Nephron progenitor cell (in vitro differentiated cells): ENCODE results near the gene NDC80.
"Not testable (repeated sequence)": the region's sequence is repeated elsewhere in the genome, so short reads cannot be mapped to it uniquely, and the experiment has no call there.

ENCODE experiments used
- DNase-seq: peaks from one replicate; pipeline ENCODE4 v3.0.0; 2021
- H3K27ac Mint-ChIP-seq: 2 replicates; pipeline ENCODE4 v1.8.0; 2021; ENCODE audit warnings: mild to moderate bottlenecking, moderate library complexity, mixed read lengths
- H3K27me3 Mint-ChIP-seq: 2 replicates; pipeline ENCODE4 v1.8.0; 2021; ENCODE audit warnings: mild to moderate bottlenecking, low read depth, mixed read lengths; ENCODE audit not compliant: poor library complexity
- H3K36me3 Mint-ChIP-seq: 2 replicates; pipeline ENCODE4 v1.8.0; 2021; ENCODE audit warnings: low read depth, mixed read lengths
- H3K4me1 Mint-ChIP-seq: 2 replicates; pipeline ENCODE4 v1.8.0; 2021; ENCODE audit warnings: mixed read lengths
- H3K4me3 Mint-ChIP-seq: 2 replicates; pipeline ENCODE4 v1.8.0; 2021; ENCODE audit warnings: mild to moderate bottlenecking, moderate library complexity, mixed read lengths
- H3K9me3 Mint-ChIP-seq: 2 replicates; pipeline ENCODE4 v1.8.0; 2021; ENCODE audit warnings: mild to moderate bottlenecking, moderate library complexity, mixed read lengths
- CTCF ChIP-seq: fragments of 200-600 bp; sonication (generic); IDR thresholded peaks from 2 replicates; pipeline ENCODE4 v1.5.0; 2021; ENCODE audit warnings: antibody characterized with exemption

The NDC80 gene

DNA sequence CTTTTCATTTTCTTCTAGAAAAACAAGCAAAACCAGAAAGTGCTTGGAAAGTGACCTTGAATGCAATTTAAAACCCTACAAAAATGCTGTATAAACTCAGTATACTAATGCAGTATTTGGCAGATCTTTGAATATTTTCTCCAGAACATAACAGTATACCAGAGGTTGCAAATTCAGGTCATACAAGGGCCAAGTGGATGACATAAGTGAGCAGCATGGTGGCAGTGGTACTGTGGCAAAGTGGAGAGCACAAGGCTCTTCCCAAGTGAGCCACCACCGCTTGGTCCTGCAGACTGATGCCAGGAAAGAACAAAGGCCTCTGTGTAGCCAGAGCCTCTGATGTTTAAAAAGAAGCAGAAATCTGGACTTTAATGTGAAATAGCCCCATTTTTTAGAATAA, 33.1 kb upstream of the NDC80 start:
- no peaks in the 10 kb centered on the region for H3K27me3 Mint-ChIP-seq
- DNase-seq: no peak
- peaks cover 41% of the 10 kb centered on the region for H3K36me3 Mint-ChIP-seq
- peak overlapping the region; percentile 90 for H3K27ac Mint-ChIP-seq
- no peak for TF ChIP-seq CTCF
- peaks cover 26% of the 10 kb centered on the region for H3K9me3 Mint-ChIP-seq
- H3K4me1 Mint-ChIP-seq: peaks cover 68% of the 10 kb centered on the region
- peak overlapping the region; percentile 18 for H3K4me3 Mint-ChIP-seq

GRCh38 chr18:2538844-2539243, 32.5 kb upstream of the NDC80 start:
- H3K4me3 Mint-ChIP-seq: no peak overlapping the region
- peak overlapping the region; percentile 90 for H3K27ac Mint-ChIP-seq
- peaks cover 21% of the 10 kb centered on the region for H3K9me3 Mint-ChIP-seq
- peaks cover 74% of the 10 kb centered on the region for H3K4me1 Mint-ChIP-seq
- DNase-seq: no peak
- TF ChIP-seq CTCF: no peak
- H3K36me3 Mint-ChIP-seq: peaks cover 34% of the 10 kb centered on the region
- H3K27me3 Mint-ChIP-seq: no peaks in the 10 kb centered on the region

GRCh38 chr18:2540575-2540974, 30.8 kb upstream of the NDC80 start:
- peaks cover 8% of the 10 kb centered on the region for H3K9me3 Mint-ChIP-seq
- peak; percentile 17 for DNase-seq
- H3K4me1 Mint-ChIP-seq: peaks cover 65% of the 10 kb centered on the region
- no peaks in the 10 kb centered on the region for H3K27me3 Mint-ChIP-seq
- H3K36me3 Mint-ChIP-seq: peaks cover 17% of the 10 kb centered on the region
- no peak for TF ChIP-seq CTCF
- H3K4me3 Mint-ChIP-seq: peak overlapping the region; percentile 31
- H3K27ac Mint-ChIP-seq: peak overlapping the region; percentile 96

DNA sequence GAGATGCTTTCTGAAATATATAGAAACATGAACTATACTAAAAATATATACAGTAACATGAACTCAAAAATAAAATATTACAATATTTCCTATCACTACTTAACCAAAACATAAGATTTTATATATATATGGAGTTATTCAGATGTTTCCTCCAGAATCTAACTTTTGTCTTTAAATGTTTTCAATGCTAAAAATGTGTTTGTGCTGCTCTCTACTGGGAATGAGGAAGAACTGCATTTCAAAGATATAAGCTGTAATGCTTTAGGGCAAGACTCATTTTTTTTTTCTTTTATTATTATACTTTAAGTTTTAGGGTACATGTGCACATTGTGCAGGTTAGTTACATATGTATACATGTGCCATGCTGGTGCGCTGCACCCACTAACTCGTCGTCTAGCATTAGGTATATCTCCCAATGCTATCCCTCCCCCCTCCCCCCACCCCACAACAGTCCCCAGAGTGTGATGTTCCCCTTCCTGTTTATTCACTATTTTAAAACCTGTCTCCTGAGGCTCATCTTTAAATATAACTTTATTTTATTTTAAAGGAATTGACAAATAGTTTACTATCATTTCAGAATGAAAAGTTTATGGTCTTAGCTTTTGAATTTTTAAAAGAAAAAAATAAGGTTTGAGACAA, 29.3 kb upstream of the NDC80 start:
- H3K9me3 Mint-ChIP-seq, H3K36me3 Mint-ChIP-seq, H3K4me3 Mint-ChIP-seq, H3K27me3 Mint-ChIP-seq, DNase-seq, H3K27ac Mint-ChIP-seq: not testable (repeated sequence)
- H3K4me1 Mint-ChIP-seq: peaks cover 55% of the 10 kb centered on the region
- peak; percentile 69 for TF ChIP-seq CTCF

DNA sequence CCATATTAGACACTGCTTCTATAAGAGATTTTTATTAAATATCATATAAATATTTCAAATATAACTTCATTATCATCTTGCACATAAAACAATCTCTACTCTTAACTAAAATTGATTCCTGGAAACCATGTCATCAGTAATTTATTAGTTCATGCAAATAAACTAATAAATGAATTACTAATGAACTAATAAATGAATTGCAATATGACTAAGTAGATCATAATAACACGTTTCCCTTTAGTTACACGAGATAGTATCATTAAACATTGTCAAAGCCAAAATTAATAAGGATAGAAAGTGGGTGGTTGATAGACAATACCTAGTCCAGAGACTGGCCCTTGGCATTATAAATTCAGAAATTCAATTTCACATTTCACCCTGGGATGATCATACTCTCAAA, 26.2 kb upstream of the NDC80 start:
- no peak for TF ChIP-seq CTCF
- Mint-ChIP-seq H3K9me3 (no peaks in the 10 kb centered on the region), H3K27ac (no peak overlapping the region), H3K4me1 (peaks cover 27% of the 10 kb centered on the region), H3K27me3 (no peaks in the 10 kb centered on the region), H3K4me3 (no peak overlapping the region), H3K36me3 (peaks cover 2% of the 10 kb centered on the region)
- DNase-seq: no peak

GRCh38 chr18:2547477-2548087, 23.8 kb upstream of the NDC80 start:
- no peaks in the 10 kb centered on the region for H3K9me3 Mint-ChIP-seq
- H3K27me3 Mint-ChIP-seq: no peaks in the 10 kb centered on the region
- peaks cover 8% of the 10 kb centered on the region for H3K4me1 Mint-ChIP-seq
- TF ChIP-seq CTCF: peak; percentile 63
- no peak for DNase-seq
- no peak overlapping the region for H3K4me3 Mint-ChIP-seq
- peaks cover 18% of the 10 kb centered on the region for H3K36me3 Mint-ChIP-seq
- no peak overlapping the region for H3K27ac Mint-ChIP-seq
